K562 (cell line): ENCODE results near the gene AGAP3. TPM values are rescaled to one million over a fixed set of nuclear protein-coding genes. Genes with fewer than 3 reads are reported as not detected.

Experiments used
- ATAC-seq: fragments of 200-7000 bp; cut with Tn5 transposase; 3 replicates; pipeline ENCODE4 v1.9.1; 2020; ENCODE audit warnings: moderate library complexity
- BruUV-seq: library from RNA; stranded (reverse); fragments of 400-500 nt; replicated peaks from 2 replicates; lab custom pipeline; 2021; lab: Mats Ljungman, UMichigan
- CTCF ChIA-PET: fragments of 300-600 bp; formaldehyde crosslinking; extraction: SDS; loops from one replicate; lab custom pipeline; 2021; ENCODE audit warnings: low intra/inter-chr PET ratio; lab: Yijun Ruan, JAX
- POLR2A ChIA-PET: fragments of 300-600, 350-650 bp; sonication (Branson Sonifier 250); formaldehyde crosslinking; extraction: SDS; loops from one replicate; lab custom pipeline; 2021; ENCODE audit warnings: antibody characterized with exemption, inconsistent platforms; lab: Yijun Ruan, JAX
- DNase-seq, 4 experiments: peaks; one replicate each; pipeline versions ENCODE4 v3.0.0 to v3.0.0-alpha.2; 2011 to 2018; ENCODE audit warnings: low spot score in 3 of 4, mixed read lengths in 3 of 4; ENCODE audit errors: extremely low read depth in 1 of 4
- FAIRE-seq: peaks from 2 replicates; lab custom pipeline; 2011; peaks lifted over from hg19 to GRCh38; lab: Jason Lieb, UNC
- H2AFZ ChIP-seq: 2 replicates; pipeline ENCODE4 v1.6.0; 2011; ENCODE audit warnings: low read depth, low read length, control low read depth, inconsistent platforms
- H3K27ac ChIP-seq: fragments of 200-600 bp; 3 replicates; pipeline ENCODE4 v1.8.0; 2011; ENCODE audit warnings: low read depth, mild to moderate bottlenecking, control low read depth, inconsistent platforms, low read length, moderate library complexity, mixed read lengths; ENCODE audit errors: extremely low read depth
- H3K27me3 ChIP-seq, 2 experiments: fragments of 300-600 bp in 1 of 2; 2 replicates in 1 of 2; 3 replicates in 1 of 2; pipeline versions ENCODE4 v1.6.0 to v1.8.0; 2011; ENCODE audit warnings: inconsistent platforms in 2 of 2, low read length in 2 of 2, mild to moderate bottlenecking in 1 of 2, mixed read lengths in 1 of 2, moderate library complexity in 1 of 2; ENCODE audit not compliant: control insufficient read depth in 2 of 2, insufficient read depth in 2 of 2
- H3K36me3 ChIP-seq: fragments of 300-600 bp; 3 replicates; pipeline ENCODE4 v1.8.0; 2011; ENCODE audit warnings: mild to moderate bottlenecking, low read length, inconsistent platforms; ENCODE audit not compliant: control insufficient read depth, insufficient read depth
- H3K4me1 ChIP-seq, 2 experiments: fragments of 200-600 bp in 1 of 2; replicated peaks in 1 of 2; 2 replicates in 1 of 2; 3 replicates in 1 of 2; pipeline versions ENCODE4 v1.5.1 to v1.8.0; 2011; ENCODE audit warnings: inconsistent platforms in 2 of 2, low read length in 2 of 2, mild to moderate bottlenecking in 1 of 2, mixed read lengths in 1 of 2, moderate library complexity in 1 of 2; ENCODE audit not compliant: control insufficient read depth in 2 of 2, insufficient read depth in 2 of 2
- H3K4me2 ChIP-seq: 2 replicates; pipeline ENCODE4 v1.6.1; 2011; ENCODE audit warnings: low read length, control low read depth, inconsistent platforms, mixed read lengths; ENCODE audit not compliant: insufficient read depth
- H3K4me3 ChIP-seq: fragments of 200-600 bp; sonication (generic), shearing (Covaris generic); 2 replicates; pipeline ENCODE4 v1.5.1; 2016; ENCODE audit warnings: control low read depth, inconsistent platforms
- H3K79me2 ChIP-seq: fragments of 200-600 bp; 3 replicates; pipeline ENCODE4 v1.8.0; 2011; ENCODE audit warnings: low read length, inconsistent platforms; ENCODE audit not compliant: control insufficient read depth, insufficient read depth
- H3K9ac ChIP-seq, 2 experiments: 2 replicates each; pipeline versions ENCODE4 v1.6.0 to v1.6.1; 2011; ENCODE audit warnings: low read depth in 2 of 2, low read length in 2 of 2, control low read depth in 1 of 2, inconsistent platforms in 1 of 2, mild to moderate bottlenecking in 1 of 2, mixed read lengths in 1 of 2; ENCODE audit not compliant: insufficient read depth in 1 of 2
- H3K9me1 ChIP-seq: one replicate; pipeline ENCODE4 v1.6.0; 2011; ENCODE audit warnings: inconsistent platforms, mild to moderate bottlenecking, low read length, moderate library complexity; ENCODE audit not compliant: control insufficient read depth, insufficient read depth
- H3K9me3 ChIP-seq: replicated peaks from 2 replicates; pipeline ENCODE4 v1.5.1; 2011; ENCODE audit warnings: low read depth, low read length, inconsistent platforms; ENCODE audit not compliant: control insufficient read depth, insufficient read depth
- H4K20me1 ChIP-seq: replicated peaks from 2 replicates; pipeline ENCODE4 v1.6.1; 2011; ENCODE audit warnings: low read length, inconsistent platforms, mixed read lengths; ENCODE audit not compliant: control insufficient read depth, insufficient read depth
- ARNT ChIP-seq, 2 experiments: fragments of 450-650 bp; IDR thresholded peaks; 2 replicates each; pipeline ENCODE4 v1.6.1; 2016; ENCODE audit warnings: mild to moderate bottlenecking in 1 of 2
- CLOCK ChIP-seq: fragments of 250-450 bp; sonication (Bioruptor Pico); IDR thresholded peaks from 2 replicates; pipeline ENCODE4 v1.4.0; 2020; ENCODE audit warnings: mild to moderate bottlenecking, moderate library complexity, borderline replicate concordance
- NRF1 ChIP-seq, 2 experiments: fragments of 450-650 bp; IDR thresholded peaks in 1 of 2; conservative IDR thresholded peaks in 1 of 2; 2 replicates each; pipeline ENCODE4 v1.6.1; 2014; ENCODE audit warnings: mild to moderate bottlenecking in 2 of 2
- POLR2AphosphoS5 ChIP-seq: IDR thresholded peaks from 2 replicates; pipeline ENCODE4 v1.6.1; 2011; ENCODE audit warnings: mild to moderate bottlenecking, low read depth, low read length, moderate library complexity; ENCODE audit not compliant: control insufficient read depth, insufficient read depth
- RBFOX2 ChIP-seq: fragments of 200-400 bp; formaldehyde crosslinking; IDR thresholded peaks from 2 replicates; pipeline ENCODE4 v1.6.1; 2017; ENCODE audit warnings: low read depth, mild to moderate bottlenecking, low read length, moderate library complexity
- RBM15 ChIP-seq: fragments of 200-400 bp; formaldehyde crosslinking; IDR thresholded peaks from 2 replicates; pipeline ENCODE4 v1.6.1; 2018; ENCODE audit warnings: mild to moderate bottlenecking, low read length, moderate library complexity; ENCODE audit not compliant: insufficient read depth
- SIN3A ChIP-seq, 2 experiments: fragments of 150-350 bp in 1 of 2; IDR thresholded peaks; 2 replicates each; pipeline ENCODE4 v1.6.1; 2011 to 2016; ENCODE audit warnings: borderline replicate concordance in 2 of 2, low read depth in 2 of 2, low read length in 2 of 2, mild to moderate bottlenecking in 2 of 2, moderate library complexity in 2 of 2; ENCODE audit not compliant: control insufficient read depth in 1 of 2
- WGBS: fragments of 100-300 bp; shearing (Covaris generic); methylation state at CpG from one replicate; pipeline ENCODE4 v1.1.6; 2016; ENCODE audit warnings: low coverage, mixed read lengths; ENCODE audit not compliant: insufficient coverage; ENCODE audit errors: missing lambda C conversion rate; 5-methylcytosine and 5-hydroxymethylcytosine counted together
- in situ Hi-C: fragments of 300-500 bp; cut with MboI; formaldehyde crosslinking; loops from 4 replicates; pipeline ENCODE4 v1.15.0; 2018; ENCODE audit warnings: inconsistent platforms, mixed read lengths
- intact Hi-C: fragments of 100-400 bp; cut with micrococcal nuclease; formaldehyde crosslinking; loops from 2 replicates; pipeline ENCODE4 v1.14.2; 2022
- polyA plus RNA-seq, 8 experiments: library from polyadenylated mRNA; depleted of rRNA in 4 of 8; stranded (reverse) in 5 of 8; unstranded in 3 of 8; fragments of >200 nt; fragmentation: Nextera tagmentation in 2 of 8; fragmentation: Illumina TruSeq in 1 of 8; extraction: Ambion mirVana in 2 of 8; extraction: Trizol in 1 of 8; gene quantifications; 2 replicates each; pipeline versions ENCODE4 v1.2.1 to v1.2.3, GENCODE V29; 2011 to 2014; ENCODE audit warnings: inconsistent platforms in 1 of 8, missing spikeins in 1 of 8
- total RNA-seq, 7 experiments: library from RNA; depleted of rRNA in 6 of 7; stranded (reverse); fragments of >200 nt in 6 of 7; fragmentation: Illumina TruSeq in 2 of 7; extraction: Trizol in 2 of 7; gene quantifications; 2 replicates each; pipeline versions ENCODE4 v1.2.1 to v1.2.3, GENCODE V29; 2011 to 2021; ENCODE audit warnings: low replicate concordance in 1 of 7

AGAP3 gene
- total and polyA plus RNA-seq, 9 of the 15 experiments (the other 6 are each of a cell fraction or from before 2014, with no cell fraction given): 3.4 to 208 (median 62.2) TPM

- TF ChIP-seq SIN3A (IDR thresholded peaks at IDR 0.05; ENCODE audit: borderline replicate concordance in 2 of 2, control insufficient read depth in 1 of 2, low read depth in 2 of 2, low read length in 2 of 2): peak in 1 of 2 experiments; percentile 48; a peak in 1 of 4 replicates
- TF ChIP-seq NRF1 (conservative IDR thresholded peaks at IDR 0.05 in 1 of 2, IDR thresholded peaks at IDR 0.05 in 1 of 2): no peak
- TF ChIP-seq ARNT (IDR thresholded peaks at IDR 0.05): no peak
- no peak for TF ChIP-seq RBM15
- 0 out of 2 replicates have a peak, but pooled peaks have one; percentile 33 for TF ChIP-seq POLR2AphosphoS5
These were observed 5.2 kb downstream of the AGAP3 start (continued) for GRCh38 chr7:151091431-151091830.

GRCh38 chr7:151091988-151092387, 5.7 kb downstream of the AGAP3 start:
- no TSS peak for BruUV-seq
- H3K79me2 ChIP-seq: peaks cover 97% of the 10 kb centered on the region
- ATAC-seq (no peak), DNase-seq (no peak), FAIRE-seq (no peak)
- no peaks in the 10 kb centered on the region for H3K9me3 ChIP-seq
- H3K4me3 ChIP-seq: no peak overlapping the region
- peaks cover 21 to 52% of the 10 kb centered on the region in 2 experiments for H3K4me1 ChIP-seq
- ChIA-PET POLR2A (interaction anchor here (1.4 to 4.4 kb wide), 3 partner anchors 9 to 14 kb away, joined by 3 to 31 read pairs (median 6); partner anchors contain the start of gene TMUB1), CTCF (interaction anchor here (2.2 kb wide), 1 partner anchor 19 kb away, joined by 7 read pairs; no protein-coding TSS in a partner anchor)
- H3K9me1 ChIP-seq: peaks cover 9% of the 10 kb centered on the region
- TF ChIP-seq RBFOX2 (0 out of 2 replicates have a peak, but pooled peaks have one; percentile 25), CLOCK (no peak)
- in situ Hi-C loops (no loop called here), intact Hi-C loops (loop anchor here (2.0 to 10.0 kb wide), 2 partner anchors 17 to 307 kb away; no protein-coding TSS in a partner anchor)
- peaks cover 60% of the 10 kb centered on the region for H4K20me1 ChIP-seq
- no peaks in the 10 kb centered on the region for H3K27me3 ChIP-seq
- 90% methylated on average over 14 of the region's 14 CpGs for WGBS
- 0 out of 4 replicates have a peak overlapping the region, but pooled peaks of 1 of the 2 experiments have one; percentile 18 for H3K9ac ChIP-seq
- H3K4me2 ChIP-seq: no peak overlapping the region
- peaks cover 85% of the 10 kb centered on the region; the same call in 2 of the 3 replicates for H3K36me3 ChIP-seq
- H2AFZ ChIP-seq: no peak overlapping the region
- H3K27ac ChIP-seq: no peak overlapping the region
